ENCODE results near the gene MRPL49. TPM values are rescaled to one million over a fixed set of nuclear protein-coding genes. Genes with fewer than 3 reads are reported as not detected.

Gene MRPL49
- total and polyA plus RNA-seq, 8 donors = 39.3 to 47.2 (median 43.7) TPM

DNA sequence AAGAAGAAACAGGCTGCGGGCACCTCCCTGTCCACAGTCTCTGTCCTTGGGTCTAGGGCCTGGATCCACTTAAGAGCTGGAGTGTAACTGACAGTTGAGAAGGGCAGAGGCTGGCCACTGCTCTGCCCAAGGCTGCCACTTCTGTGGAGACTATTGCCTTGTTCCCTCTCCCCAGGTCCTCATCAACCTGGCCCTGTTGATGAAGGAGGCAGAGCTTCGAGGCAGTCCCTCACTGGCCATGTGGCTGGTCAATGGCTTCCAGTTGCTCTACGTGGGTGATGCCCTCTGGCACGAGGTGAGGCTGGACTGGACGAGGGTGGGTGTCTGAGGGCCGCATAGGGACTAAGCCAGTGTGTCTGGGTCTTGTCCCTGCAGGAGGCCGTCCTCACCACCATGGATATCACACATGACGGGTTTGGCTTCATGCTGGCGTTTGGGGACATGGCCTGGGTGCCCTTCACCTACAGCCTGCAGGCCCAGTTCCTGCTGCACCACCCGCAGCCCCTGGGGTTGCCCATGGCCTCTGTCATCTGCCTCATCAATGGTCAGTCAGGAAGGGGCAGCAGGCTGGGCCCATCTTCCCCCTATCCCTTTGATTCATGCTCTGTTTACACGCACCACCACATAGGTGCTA lies 7.5 kb upstream of the MRPL49 start:
- no peak overlapping the region for H3K4me3 ChIP-seq
- TF ChIP-seq, protein P1, sequence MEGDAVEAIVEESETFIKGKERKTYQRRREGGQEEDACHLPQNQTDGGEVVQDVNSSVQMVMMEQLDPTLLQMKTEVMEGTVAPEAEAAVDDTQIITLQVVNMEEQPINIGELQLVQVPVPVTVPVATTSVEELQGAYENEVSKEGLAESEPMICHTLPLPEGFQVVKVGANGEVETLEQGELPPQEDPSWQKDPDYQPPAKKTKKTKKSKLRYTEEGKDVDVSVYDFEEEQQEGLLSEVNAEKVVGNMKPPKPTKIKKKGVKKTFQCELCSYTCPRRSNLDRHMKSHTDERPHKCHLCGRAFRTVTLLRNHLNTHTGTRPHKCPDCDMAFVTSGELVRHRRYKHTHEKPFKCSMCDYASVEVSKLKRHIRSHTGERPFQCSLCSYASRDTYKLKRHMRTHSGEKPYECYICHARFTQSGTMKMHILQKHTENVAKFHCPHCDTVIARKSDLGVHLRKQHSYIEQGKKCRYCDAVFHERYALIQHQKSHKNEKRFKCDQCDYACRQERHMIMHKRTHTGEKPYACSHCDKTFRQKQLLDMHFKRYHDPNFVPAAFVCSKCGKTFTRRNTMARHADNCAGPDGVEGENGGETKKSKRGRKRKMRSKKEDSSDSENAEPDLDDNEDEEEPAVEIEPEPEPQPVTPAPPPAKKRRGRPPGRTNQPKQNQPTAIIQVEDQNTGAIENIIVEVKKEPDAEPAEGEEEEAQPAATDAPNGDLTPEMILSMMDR (IDR thresholded peaks at IDR 0.05) = no peak
- H3K27me3 ChIP-seq = peaks cover 0 to 15% of the 10 kb centered on the region in 2 donors
- no peak overlapping the region for H3K27ac ChIP-seq
- H3K36me3 ChIP-seq = peaks cover 0 to 32% of the 10 kb centered on the region in 2 donors
- intact Hi-C loops (cut with DNase I) = no loop called here
- no peaks in the 10 kb centered on the region for H3K9me3 ChIP-seq
- ATAC-seq (no peak), DNase-seq (no peak)
- peaks cover 25 to 65% of the 10 kb centered on the region in 2 donors for H3K4me1 ChIP-seq

DNA sequence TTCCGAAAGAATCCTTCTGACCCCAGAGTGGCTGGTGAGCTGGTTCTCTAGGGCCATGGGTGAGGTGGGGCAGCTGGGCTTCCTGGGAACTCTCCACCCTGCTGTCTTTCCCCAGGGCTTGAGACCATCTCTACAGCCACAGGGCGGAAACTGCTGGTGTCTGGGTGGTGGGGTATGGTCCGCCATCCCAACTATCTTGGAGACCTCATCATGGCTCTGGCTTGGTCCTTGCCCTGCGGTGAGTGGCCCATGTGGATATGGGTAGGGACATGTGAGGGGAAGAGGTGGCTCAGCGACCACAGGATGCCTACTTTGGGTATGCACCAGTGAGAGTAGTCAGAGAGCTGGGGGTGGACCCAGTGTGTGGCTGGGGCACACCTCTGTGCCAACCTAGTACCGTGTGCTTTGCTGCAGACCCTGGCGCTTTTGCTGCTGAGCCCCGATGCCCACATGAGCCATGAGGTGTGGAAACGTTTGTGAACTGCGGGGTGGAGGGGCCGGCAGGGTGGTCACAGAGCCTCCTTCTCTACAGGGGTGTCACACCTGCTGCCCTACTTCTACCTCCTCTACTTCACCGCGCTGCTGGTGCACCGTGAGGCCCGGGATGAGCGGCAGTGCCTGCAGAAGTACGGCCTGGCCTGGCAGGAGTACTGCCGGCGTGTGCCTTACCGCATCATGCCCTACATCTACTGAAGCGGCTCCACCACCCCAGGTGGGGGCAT lies 6.6 kb upstream of the MRPL49 start:
- Histone ChIP-seq H3K4me3 (peak overlapping the region in 1 of 2 donors; percentile 90), H3K27me3 (peaks cover 0 to 15% of the 10 kb centered on the region in 2 donors), H3K9me3 (no peaks in the 10 kb centered on the region), H3K4me1 (peaks cover 23 to 70% of the 10 kb centered on the region in 2 donors), H3K36me3 (peaks cover 0 to 38% of the 10 kb centered on the region in 2 donors), H3K27ac (no peak overlapping the region)
- TF ChIP-seq, protein P1 (IDR thresholded peaks at IDR 0.05) = no peak
- ATAC-seq = no peak
- DNase-seq = no peak
- intact Hi-C loops (cut with DNase I) = no loop called here

DNA sequence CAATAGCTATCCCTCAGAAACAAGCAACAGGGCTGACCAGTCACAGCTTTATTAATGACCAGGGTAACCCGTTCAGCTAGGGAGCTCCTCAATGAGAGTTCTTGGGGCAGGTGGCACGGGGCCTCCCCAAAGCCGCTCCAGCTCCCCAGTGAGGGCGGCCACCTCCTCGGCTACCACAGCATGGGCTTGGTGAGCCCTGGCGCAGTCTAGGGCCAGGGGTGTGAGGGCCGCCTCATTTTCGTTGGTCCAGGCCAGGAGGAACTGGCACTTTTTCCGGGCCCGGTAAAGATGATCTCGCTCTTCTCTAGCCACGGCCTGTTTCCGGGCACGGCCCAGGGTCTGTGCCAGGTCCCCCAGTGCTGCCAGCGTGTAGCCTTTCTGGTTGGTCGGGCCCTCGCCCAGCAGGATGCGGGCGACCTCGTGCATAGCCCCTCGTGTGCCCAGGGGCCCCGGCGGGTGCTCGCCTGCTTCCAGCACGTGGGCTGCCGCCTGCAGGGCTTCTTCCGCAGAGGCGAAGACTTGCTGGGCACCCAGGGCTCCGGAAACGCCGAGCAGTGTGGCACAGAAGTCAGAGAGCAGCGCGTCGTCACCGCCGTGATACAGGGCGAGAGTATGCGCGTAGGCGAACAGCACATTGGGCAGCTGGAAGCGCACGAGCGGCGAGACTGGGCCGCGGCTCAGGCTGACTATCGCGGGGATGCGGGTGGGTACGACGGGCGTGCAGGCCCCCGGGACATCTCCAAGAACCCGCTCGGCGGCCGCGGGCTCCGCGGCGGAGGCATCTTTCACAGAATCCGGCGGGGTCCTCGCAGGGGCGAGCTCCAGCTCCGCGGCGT lies 5.5 kb upstream of the MRPL49 start:
- H3K4me3 ChIP-seq = peak overlapping the region; percentile 90 to 92
- peaks cover 27 to 70% of the 10 kb centered on the region in 2 donors for H3K4me1 ChIP-seq
- H3K27me3 ChIP-seq = peaks cover 0 to 15% of the 10 kb centered on the region in 2 donors
- intact Hi-C loops (cut with DNase I) = no loop called here
- peak in 1 of 4 donors; percentile 85 for DNase-seq
- TF ChIP-seq, protein P1 (IDR thresholded peaks at IDR 0.05) = no peak
- H3K36me3 ChIP-seq = peaks cover 0 to 45% of the 10 kb centered on the region in 2 donors
- no peaks in the 10 kb centered on the region for H3K9me3 ChIP-seq
- peak overlapping the region; percentile 81 to 93 for H3K27ac ChIP-seq
- ATAC-seq = peak; percentile 11

DNA sequence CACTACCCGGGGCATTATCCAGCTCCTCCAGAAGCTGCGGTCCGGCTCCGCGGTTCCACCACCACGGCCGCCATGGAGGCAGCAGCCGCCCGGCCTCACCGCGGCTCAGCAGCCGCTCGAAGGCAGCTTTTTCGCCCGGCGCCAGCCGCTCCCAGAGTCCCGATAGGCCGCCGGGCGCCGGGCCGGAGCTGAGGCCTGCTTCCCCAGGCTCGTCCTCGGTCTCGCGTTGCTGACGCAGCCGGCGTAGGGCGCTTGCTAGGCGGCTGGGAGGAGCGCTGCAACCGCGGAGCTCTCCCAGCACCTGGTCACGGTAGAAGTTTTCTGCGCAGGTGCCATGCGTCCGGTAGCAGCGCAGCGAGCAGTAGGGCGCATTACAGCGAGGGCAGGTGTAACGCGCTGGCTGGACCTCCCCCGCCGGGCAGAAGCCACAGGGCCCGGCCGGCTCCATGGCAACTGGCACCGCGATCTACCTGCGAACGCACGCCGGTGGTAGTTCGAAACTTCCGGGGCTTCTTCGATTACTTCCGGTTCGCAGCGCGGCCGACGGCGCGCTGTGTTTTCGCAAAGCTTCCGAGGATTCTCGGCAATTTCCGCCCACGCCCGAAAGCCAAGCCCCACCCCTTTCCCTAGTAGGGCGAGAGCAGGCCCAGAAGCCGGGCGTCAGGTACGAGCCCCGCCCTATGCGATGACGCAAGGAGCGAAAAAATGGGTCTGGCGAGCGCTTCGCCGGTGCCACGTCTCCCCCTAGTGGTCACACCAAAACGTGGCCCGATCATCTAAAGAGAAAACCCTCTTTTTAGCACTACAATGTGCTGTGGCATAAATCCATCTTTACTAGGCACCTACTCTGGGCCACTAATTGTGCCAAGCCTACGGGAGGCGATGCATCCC lies 4.7 kb upstream of the MRPL49 start, which contains the start of gene ZNHIT2:
ZNHIT2 (minus strand) TSS at position 496 of the 891 bp plus-strand sequence; CDS start at position 448, 48 bp downstream.
- intact Hi-C loops (cut with DNase I) = no loop called here
- ATAC-seq (peak; percentile 85), DNase-seq (peak; percentile 98 to 100 (median 99))
- Histone ChIP-seq H3K9me3 (no peaks in the 10 kb centered on the region), H3K27me3 (peaks cover 0 to 13% of the 10 kb centered on the region in 2 donors), H3K36me3 (peaks cover 0 to 45% of the 10 kb centered on the region in 2 donors), H3K4me3 (peak within 1 kb of the TSS; percentile 90 to 92), H3K4me1 (peaks cover 24 to 63% of the 10 kb centered on the region in 2 donors), H3K27ac (peak within 1 kb of the TSS; percentile 81 to 93)
- TF ChIP-seq, protein P1 (IDR thresholded peaks at IDR 0.05) = peak; percentile 83 to 94

Data from left lung (tissue), 10 donors.